ENCODE measurements around the gene TPSD1.

Gene TPSD1

DNA sequence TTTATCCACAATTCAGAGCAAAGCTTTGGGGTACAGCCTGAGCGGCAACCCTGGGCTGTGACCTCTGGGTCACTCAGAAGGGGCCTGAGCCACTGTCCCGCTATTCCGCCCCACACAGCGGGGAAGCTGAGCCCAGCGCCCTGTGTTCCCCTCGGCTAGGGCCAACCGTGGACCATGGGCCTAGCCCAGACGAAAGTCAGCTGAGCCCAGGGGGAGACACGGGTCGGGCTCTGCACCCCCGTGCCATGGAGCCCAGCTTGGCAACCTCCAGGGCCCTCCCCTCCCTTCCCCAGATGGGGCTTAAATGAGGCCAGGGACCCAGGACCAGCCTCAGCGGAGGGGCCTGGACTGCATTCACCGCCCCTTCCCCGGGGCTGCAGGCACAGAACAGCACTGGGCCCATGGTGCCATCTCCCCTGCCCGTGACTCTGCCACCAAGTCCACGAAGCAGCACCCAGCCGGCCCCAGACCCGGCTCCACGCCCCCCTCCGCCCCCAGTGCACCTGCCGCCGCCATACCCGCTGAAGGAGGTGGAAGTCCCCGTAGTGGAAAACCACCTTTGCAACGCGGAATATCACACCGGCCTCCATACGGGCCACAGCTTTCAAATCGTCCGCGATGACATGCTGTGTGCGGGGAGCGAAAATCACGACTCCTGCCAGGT, 1.8 kb downstream of the TPSD1 start:
- H3K4me3 ChIP-seq (ENCODE audit: control insufficient read depth, low read depth, low read length) = no peak overlapping the region
- TF ChIP-seq, protein P1, sequence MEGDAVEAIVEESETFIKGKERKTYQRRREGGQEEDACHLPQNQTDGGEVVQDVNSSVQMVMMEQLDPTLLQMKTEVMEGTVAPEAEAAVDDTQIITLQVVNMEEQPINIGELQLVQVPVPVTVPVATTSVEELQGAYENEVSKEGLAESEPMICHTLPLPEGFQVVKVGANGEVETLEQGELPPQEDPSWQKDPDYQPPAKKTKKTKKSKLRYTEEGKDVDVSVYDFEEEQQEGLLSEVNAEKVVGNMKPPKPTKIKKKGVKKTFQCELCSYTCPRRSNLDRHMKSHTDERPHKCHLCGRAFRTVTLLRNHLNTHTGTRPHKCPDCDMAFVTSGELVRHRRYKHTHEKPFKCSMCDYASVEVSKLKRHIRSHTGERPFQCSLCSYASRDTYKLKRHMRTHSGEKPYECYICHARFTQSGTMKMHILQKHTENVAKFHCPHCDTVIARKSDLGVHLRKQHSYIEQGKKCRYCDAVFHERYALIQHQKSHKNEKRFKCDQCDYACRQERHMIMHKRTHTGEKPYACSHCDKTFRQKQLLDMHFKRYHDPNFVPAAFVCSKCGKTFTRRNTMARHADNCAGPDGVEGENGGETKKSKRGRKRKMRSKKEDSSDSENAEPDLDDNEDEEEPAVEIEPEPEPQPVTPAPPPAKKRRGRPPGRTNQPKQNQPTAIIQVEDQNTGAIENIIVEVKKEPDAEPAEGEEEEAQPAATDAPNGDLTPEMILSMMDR (IDR thresholded peaks at IDR 0.05; ENCODE audit: control insufficient read depth, insufficient read depth, low read depth, low read length, missing control alignments) = no peak
- no peak for DNase-seq (ENCODE audit: low read depth)

DNA sequence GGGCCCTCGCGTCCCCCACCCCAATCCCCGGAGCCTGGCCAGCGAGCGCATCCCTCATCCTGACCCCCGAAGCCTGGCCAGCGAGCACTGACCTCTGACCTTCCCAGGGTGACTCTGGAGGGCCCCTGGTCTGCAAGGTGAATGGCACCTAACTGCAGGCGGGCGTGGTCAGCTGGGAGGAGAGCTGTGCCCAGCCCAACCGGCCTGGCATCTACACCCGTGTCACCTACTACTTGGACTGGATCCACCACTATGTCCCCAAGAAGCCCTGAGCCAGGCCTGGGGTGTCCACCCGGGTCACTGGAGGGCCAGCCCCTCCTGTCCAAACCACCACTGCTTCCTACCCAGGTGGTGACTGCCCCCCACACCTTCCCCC, 2.3 kb downstream of the TPSD1 start:
- TF ChIP-seq, protein P1 (IDR thresholded peaks at IDR 0.05; ENCODE audit: control insufficient read depth, insufficient read depth, low read depth, low read length, missing control alignments) = no peak
- DNase-seq (ENCODE audit: low read depth) = no peak
- no peak overlapping the region for H3K4me3 ChIP-seq (ENCODE audit: control insufficient read depth, low read depth, low read length)

DNA sequence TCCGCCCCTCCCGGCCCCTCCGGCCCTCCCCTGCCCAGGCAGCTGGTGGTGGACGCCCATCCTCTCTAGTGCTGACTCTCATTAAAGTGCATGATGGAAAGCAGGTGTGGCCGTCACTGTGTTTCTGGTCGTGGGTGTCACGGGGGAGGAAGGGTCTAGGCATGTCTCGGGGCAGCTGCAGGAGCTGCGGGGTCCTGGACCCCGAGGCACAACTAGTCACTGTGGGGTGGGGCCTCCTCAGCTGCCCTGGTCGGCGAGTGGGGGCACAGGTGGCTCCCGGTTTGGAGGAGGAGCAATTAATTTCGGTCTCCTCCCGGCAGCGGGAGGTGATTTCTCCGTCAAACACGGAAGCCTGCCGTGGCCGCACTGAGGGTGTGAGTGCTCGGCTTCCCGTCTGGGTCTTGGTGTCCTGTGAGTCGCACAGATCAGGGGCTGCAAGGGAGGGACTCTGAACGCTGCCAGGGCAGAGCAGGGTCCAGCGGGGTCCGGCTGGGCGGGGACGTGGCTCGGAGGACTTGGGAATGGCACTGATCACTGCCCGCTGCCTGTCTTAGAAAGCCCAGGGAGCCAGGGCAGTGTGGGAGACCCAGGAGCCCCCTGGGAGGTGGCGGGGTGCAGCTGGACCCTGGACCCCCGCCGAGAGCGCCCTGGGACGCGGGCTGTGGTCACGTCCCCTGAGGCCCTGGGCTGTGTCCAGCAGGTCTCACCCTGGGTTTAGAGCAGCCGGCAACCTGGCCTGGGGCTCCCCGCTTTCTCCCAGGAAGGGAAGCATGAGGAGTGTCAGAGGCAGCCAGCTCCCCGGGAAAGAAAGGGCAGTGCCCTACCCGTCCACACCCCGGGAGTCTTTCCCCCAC, 3.3 kb downstream of the TPSD1 start:
- TF ChIP-seq, protein P1 (IDR thresholded peaks at IDR 0.05; ENCODE audit: control insufficient read depth, insufficient read depth, low read depth, low read length, missing control alignments) = no peak
- no peak for DNase-seq (ENCODE audit: low read depth)
- no peak overlapping the region for H3K4me3 ChIP-seq (ENCODE audit: control insufficient read depth, low read depth, low read length)

DNA sequence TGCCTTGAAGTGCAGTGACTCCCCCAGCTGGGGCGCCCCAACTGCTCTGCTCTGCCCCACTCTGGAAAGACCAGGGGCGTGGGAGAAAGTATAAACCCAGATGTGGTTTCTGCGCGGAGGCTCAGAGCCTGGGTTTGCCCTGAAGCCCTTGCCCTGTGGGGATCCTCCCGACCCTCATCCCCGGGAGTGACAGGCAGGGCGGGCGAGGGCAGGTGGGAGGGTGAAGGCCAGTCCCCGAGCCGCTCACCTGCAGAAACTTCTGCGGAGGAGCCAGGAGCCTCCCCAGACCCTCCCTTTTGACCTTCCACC, 3.8 kb downstream of the TPSD1 start:
- DNase-seq (ENCODE audit: low read depth) = no peak
- TF ChIP-seq, protein P1 (IDR thresholded peaks at IDR 0.05; ENCODE audit: control insufficient read depth, insufficient read depth, low read depth, low read length, missing control alignments) = no peak
- H3K4me3 ChIP-seq (ENCODE audit: control insufficient read depth, low read depth, low read length) = no peak overlapping the region

DNA sequence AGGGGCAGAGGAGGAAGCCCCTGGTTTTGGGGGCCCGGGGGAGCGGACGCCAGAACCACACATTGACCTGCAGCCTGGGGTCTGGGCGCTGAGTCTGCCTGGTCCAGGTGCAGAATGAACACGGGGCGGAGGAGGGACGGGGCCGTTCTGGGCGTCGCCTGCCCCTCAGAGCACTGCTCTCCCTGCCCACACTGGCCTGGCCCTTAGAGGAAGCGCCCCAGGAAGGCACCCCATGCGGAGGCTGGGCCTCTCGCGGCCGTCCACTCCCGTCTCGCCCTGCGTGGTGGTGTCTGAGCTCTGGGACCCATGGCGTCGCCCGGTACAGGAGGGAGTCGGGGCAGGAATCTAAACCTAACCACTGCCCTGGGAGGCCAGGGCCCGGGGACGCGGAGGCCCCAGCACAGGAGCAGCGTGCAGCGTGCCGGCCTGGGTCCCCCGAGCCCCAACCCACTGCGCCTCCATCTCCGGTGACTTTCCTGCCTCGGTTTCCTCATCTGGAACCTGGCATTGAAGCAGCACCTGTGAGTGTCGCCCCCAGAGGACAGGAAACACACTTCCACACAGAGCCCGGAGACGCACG, 4.3 kb downstream of the TPSD1 start:
- H3K4me3 ChIP-seq (ENCODE audit: control insufficient read depth, low read depth, low read length) = no peak overlapping the region
- no peak for DNase-seq (ENCODE audit: low read depth)
- TF ChIP-seq, protein P1 (IDR thresholded peaks at IDR 0.05; ENCODE audit: control insufficient read depth, insufficient read depth, low read depth, low read length, missing control alignments) = no peak

DNA sequence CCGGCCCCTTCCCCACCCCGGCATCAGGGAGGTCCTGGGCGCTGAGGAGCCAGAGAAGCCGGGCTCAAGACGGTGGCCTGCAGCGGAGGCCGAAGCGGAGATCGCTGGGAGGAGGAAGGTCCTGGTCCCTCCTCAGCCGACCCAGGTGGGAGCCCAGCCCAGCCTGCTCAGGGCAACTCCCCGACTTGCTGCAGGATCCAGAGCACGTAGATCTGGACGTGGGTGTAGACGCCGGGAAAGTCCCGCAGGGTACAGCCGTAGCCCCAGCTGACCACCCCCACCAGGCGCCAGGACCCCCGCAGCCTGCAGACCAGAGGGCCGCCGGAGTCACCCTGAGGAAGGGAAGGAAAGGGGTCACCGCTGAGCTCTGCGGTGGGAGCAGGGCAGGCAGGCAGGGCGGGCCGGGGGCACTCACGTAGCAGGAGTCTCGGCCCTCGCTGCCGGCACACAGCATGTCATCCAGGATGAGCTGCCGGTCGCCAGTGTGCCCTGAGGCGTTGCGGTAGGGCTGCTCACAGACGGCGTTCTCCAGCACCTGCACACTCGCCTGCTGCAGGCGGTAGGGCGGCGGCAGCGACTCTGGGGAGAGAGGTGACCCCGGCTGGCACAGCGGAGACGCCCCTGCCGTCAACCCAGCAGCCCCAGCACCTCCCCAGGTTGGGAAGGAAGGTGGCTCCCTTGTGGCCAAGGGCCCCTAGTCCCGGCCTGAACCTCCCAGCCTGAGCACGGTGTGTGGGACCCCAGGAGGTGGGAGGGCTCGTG, 5.4 kb downstream of the TPSD1 start:
- DNase-seq (ENCODE audit: low read depth) = no peak
- TF ChIP-seq, protein P1 (IDR thresholded peaks at IDR 0.05; ENCODE audit: control insufficient read depth, insufficient read depth, low read depth, low read length, missing control alignments) = no peak
- H3K4me3 ChIP-seq (ENCODE audit: control insufficient read depth, low read depth, low read length) = no peak overlapping the region
